HG02970 (cell line): Measurements from ENCODE around the gene BLVRA.
"Not testable (repeated sequence)": the region's sequence is repeated elsewhere in the genome, so short reads cannot be mapped to it uniquely, and the experiment has no call there.

Source experiments
- ATAC-seq: cut with Tn5 transposase; IDR thresholded peaks from one replicate; pipeline ENCODE4 v1.9.1; 2021; ENCODE audit warnings: mild to moderate bottlenecking, moderate library complexity, moderate number of reproducible peaks; ENCODE audit not compliant: unreplicated experiment, low FRiP score

The BLVRA gene

GRCh38 chr7:43767311-43767710 lies 8.8 kb downstream of the BLVRA start:
- no peak for ATAC-seq

- no peak for ATAC-seq
Observed at GRCh38 chr7:43768201-43768886, 9.9 kb downstream of the BLVRA start.

- ATAC-seq: no peak
Observed at GRCh38 chr7:43768887-43769272, 10.4 kb downstream of the BLVRA start.

GRCh38 chr7:43769281-43769680 lies 10.8 kb downstream of the BLVRA start:
- no peak for ATAC-seq

GRCh38 chr7:43769791-43770465 lies 11.4 kb downstream of the BLVRA start:
- no peak for ATAC-seq

GRCh38 chr7:43771128-43771527 lies 12.6 kb downstream of the BLVRA start:
- no peak for ATAC-seq

GRCh38 chr7:43771573-43771972 lies 13.1 kb downstream of the BLVRA start:
- ATAC-seq: no peak

GRCh38 chr7:43773268-43773667 lies 14.8 kb downstream of the BLVRA start:
- ATAC-seq: not testable (repeated sequence)

GRCh38 chr7:43775255-43775654 lies 16.8 kb downstream of the BLVRA start:
- ATAC-seq: not testable (repeated sequence)

- ATAC-seq: not testable (repeated sequence)
Observed at GRCh38 chr7:43778293-43779044, 20.0 kb downstream of the BLVRA start.

- no peak for ATAC-seq
Observed at GRCh38 chr7:43779045-43779812, 20.7 kb downstream of the BLVRA start.

- ATAC-seq: no peak
Observed at GRCh38 chr7:43781726-43782607, 23.5 kb downstream of the BLVRA start.

GRCh38 chr7:43782768-43783555 lies 24.5 kb downstream of the BLVRA start:
- ATAC-seq: no peak

- no peak for ATAC-seq
Observed at GRCh38 chr7:43784030-43784584, 25.6 kb downstream of the BLVRA start.

GRCh38 chr7:43784585-43785087 lies 26.2 kb downstream of the BLVRA start:
- not testable (repeated sequence) for ATAC-seq

GRCh38 chr7:43785420-43785819 lies 26.9 kb downstream of the BLVRA start:
- ATAC-seq: no peak

GRCh38 chr7:43787771-43788170 lies 29.3 kb downstream of the BLVRA start:
- ATAC-seq: no peak

GRCh38 chr7:43790006-43790405 lies 31.5 kb downstream of the BLVRA start:
- ATAC-seq: no peak
